Natural killer cell treated with Interleukin-12 subunit alpha and Interleukin-12 subunit beta and Interleukin-15 and Interleukin-18, amount 100 ng/mL, for 72 hours (primary cell): ENCODE measurements around the gene NUDCD2. TPM values are rescaled to one million over a fixed set of nuclear protein-coding genes. Genes with fewer than 3 reads are reported as not detected.
"Not testable (repeated sequence)": the region's sequence is repeated elsewhere in the genome, so short reads cannot be mapped to it uniquely, and the experiment has no call there.

Source experiments
- ATAC-seq, 2 donors: fragments of 150-1000 bp; cut with Tn5 transposase in 1 of 2; sonication (Bioruptor Pico), chemical (Tn5 transposase) in 1 of 2; 2 replicates each; pipeline ENCODE4 v1.10.0; 2021
- DNase-seq: peaks from one replicate; pipeline ENCODE4 v3.0.0; 2022; ENCODE audit warnings: low spot score
- H3K27ac Mint-ChIP-seq, 2 donors: 1 replicate in 1 of 2; 2 replicates in 1 of 2; pipeline ENCODE4 v1.8.0; 2022; ENCODE audit warnings: mixed read lengths in 2 of 2, mild to moderate bottlenecking in 1 of 2, moderate library complexity in 1 of 2
- H3K27me3 Mint-ChIP-seq, 2 donors: 1 replicate in 1 of 2; 2 replicates in 1 of 2; pipeline ENCODE4 v1.8.0; 2022; ENCODE audit warnings: mixed read lengths in 2 of 2
- H3K36me3 Mint-ChIP-seq: one replicate; pipeline ENCODE4 v1.8.0; 2022; ENCODE audit warnings: mixed read lengths
- H3K4me1 Mint-ChIP-seq, 2 donors: 1 replicate in 1 of 2; 2 replicates in 1 of 2; pipeline ENCODE4 v1.8.0; 2022; ENCODE audit warnings: low read depth in 2 of 2, mixed read lengths in 2 of 2, mild to moderate bottlenecking in 1 of 2
- H3K4me3 Mint-ChIP-seq: one replicate; pipeline ENCODE4 v1.8.0; 2022; ENCODE audit warnings: mixed read lengths
- H3K9me3 Mint-ChIP-seq: 2 replicates; pipeline ENCODE4 v1.8.0; 2022; ENCODE audit warnings: mixed read lengths
- total RNA-seq, 2 donors: library from RNA; stranded (reverse); gene quantifications; one replicate each; pipeline ENCODE4 v1.2.3, GENCODE V29; 2022

The NUDCD2 gene
- total RNA-seq, 2 donors from 2014 or later, result 25.4 to 43.3 TPM

DNA sequence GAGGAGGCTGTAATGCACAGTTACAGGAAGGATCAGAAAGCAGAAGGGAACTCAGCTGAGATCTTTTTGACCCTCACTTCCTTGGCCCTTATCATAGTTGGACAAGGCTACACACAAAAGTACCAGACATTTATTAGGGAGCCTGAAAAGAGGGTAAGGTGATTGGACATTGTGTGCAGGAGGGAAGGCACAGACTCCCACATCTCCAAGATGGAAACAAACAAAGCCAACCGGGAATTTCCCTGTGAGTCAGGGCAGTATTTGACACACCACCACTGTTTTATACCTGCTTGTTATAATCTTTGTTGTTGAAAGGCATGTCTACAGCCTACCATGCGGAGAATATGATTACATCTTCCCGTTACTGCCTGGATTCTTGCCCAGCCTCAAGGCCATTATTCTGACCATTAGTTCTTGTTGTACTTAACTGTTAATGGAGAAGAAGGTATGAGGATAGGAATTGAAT, 25.5 kb downstream of the NUDCD2 start:
- Mint-ChIP-seq H3K4me3 (no peak overlapping the region), H3K27ac (no peak overlapping the region), H3K9me3 (no peaks in the 10 kb centered on the region), H3K27me3 (peaks cover 6 to 14% of the 10 kb centered on the region in 2 donors), H3K36me3 (no peaks in the 10 kb centered on the region), H3K4me1 (peaks cover 10 to 19% of the 10 kb centered on the region in 2 donors)
- ATAC-seq (no peak), DNase-seq (no peak)

DNA sequence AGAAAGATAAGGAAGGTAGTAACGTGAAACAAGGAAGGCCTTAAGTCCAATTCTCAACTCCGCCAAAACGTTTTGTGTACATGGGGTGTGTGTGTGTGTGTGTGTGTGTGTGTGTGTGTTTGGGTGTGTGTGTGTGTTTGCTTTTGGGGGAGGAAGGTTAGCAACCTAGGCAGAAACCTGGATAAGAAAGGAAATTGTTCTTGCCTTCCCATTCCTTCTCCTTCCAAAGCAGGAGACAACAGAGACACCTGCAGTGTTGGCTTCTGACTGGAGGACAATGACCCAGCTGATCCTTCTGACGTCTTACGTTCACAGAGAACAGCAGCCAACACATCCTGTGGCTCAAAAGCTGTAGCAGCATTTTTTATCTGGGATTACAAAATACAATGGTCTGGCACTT, 26.6 kb downstream of the NUDCD2 start:
- Mint-ChIP-seq H3K27ac (no peak overlapping the region), H3K9me3 (no peaks in the 10 kb centered on the region), H3K4me3 (no peak overlapping the region), H3K27me3 (peaks cover 6 to 14% of the 10 kb centered on the region in 2 donors), H3K36me3 (no peaks in the 10 kb centered on the region), H3K4me1 (peaks cover 7 to 11% of the 10 kb centered on the region in 2 donors)
- DNase-seq, result no peak
- ATAC-seq, result no peak

DNA sequence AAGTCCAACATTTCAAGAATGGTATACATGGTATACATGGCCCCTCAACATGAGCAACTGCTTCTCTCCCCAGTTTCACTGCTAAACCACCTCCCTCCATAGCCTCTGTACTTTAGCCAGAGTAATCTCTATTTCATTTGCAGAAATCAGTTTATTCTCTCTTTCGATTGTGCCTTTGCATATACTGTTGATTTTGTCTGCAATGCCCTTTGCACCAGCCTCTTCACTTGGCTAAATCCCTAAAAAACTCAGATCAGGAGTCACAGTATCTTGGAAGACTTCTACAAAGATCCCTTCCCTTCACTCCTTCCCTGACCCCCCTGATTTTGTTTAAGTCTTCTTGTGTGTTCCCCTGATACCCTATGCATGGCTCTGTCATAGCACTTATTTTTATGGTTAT, 27.4 kb downstream of the NUDCD2 start:
- Mint-ChIP-seq H3K27ac (no peak overlapping the region), H3K27me3 (peaks cover 6 to 14% of the 10 kb centered on the region in 2 donors), H3K4me1 (peaks cover 5 to 9% of the 10 kb centered on the region in 2 donors), H3K4me3 (no peak overlapping the region), H3K36me3 (no peaks in the 10 kb centered on the region), H3K9me3 (no peaks in the 10 kb centered on the region)
- no peak for DNase-seq
- ATAC-seq, result no peak

DNA sequence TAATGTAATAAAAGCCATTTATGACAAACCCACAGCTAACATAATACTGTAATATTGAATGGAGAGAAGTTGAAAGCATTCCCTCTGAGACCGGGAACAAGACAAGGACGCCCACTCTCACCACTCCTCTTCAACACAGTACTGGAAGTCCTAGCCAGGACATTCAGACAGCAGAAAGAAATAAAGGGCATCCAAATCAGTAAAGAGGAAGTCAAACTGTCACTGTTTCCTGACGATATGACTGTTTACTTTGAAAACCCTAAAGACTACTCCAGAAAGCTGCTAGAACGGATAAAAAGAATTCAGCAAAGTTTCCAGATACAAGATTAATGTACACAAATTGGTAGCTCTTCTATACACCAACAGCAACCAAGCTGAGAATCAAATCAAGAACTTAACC, 33.8 kb downstream of the NUDCD2 start:
- H3K9me3 Mint-ChIP-seq, H3K36me3 Mint-ChIP-seq, H3K4me1 Mint-ChIP-seq, DNase-seq, ATAC-seq, H3K27ac Mint-ChIP-seq, H3K4me3 Mint-ChIP-seq: not testable (repeated sequence)
- peaks cover 11 to 19% of the 10 kb centered on the region in 2 donors for H3K27me3 Mint-ChIP-seq

DNA sequence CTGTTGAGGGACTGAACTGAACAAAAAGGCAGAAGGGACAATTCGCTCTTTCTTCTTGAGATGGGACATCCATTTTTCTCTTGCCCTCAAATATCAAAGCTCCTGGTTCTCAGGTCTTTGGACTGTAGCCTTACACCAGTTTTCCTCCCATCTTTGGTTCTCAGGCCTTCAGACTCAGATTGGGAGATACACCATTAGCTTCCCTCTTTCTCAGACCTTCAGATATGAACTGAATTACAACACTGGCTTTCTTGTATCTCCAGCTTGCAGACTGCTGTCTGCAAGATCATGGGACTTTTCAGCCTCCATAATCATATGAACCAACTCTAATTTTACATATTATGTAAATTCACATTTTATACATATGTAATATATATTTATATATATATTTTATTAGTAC, 35.1 kb downstream of the NUDCD2 start:
- H3K27ac Mint-ChIP-seq, result no peak overlapping the region
- ATAC-seq, result no peak
- no peaks in the 10 kb centered on the region for H3K36me3 Mint-ChIP-seq
- no peaks in the 10 kb centered on the region for H3K9me3 Mint-ChIP-seq
- no peak overlapping the region for H3K4me3 Mint-ChIP-seq
- DNase-seq, result no peak
- peaks cover 12 to 19% of the 10 kb centered on the region in 2 donors for H3K27me3 Mint-ChIP-seq
- H3K4me1 Mint-ChIP-seq, result peaks cover 0 to 5% of the 10 kb centered on the region in 2 donors

DNA sequence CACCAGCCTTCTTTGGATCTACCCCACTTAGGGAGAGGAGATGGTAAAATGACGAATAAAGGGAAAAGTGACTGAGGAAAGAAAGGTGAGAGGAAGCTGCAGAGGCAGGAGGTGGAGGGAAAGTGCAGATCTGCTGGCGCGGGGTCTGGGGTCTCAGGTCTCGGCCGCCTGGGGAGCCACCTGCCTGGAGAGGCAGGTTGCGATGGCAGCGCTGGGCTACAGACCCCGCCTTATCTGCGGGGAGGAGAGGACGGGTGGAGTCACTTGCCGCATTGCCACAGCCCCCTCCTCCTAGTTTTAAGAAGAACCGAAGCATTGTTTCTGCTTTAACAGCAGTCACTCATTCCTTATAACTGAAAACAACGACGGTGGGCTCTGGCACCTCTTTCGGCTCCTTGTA, 44.2 kb downstream of the NUDCD2 start:
- not testable (repeated sequence) for H3K4me1 Mint-ChIP-seq, H3K4me3 Mint-ChIP-seq, H3K27ac Mint-ChIP-seq, H3K9me3 Mint-ChIP-seq, H3K36me3 Mint-ChIP-seq, DNase-seq, ATAC-seq
- peaks cover 18 to 39% of the 10 kb centered on the region in 2 donors for H3K27me3 Mint-ChIP-seq

DNA sequence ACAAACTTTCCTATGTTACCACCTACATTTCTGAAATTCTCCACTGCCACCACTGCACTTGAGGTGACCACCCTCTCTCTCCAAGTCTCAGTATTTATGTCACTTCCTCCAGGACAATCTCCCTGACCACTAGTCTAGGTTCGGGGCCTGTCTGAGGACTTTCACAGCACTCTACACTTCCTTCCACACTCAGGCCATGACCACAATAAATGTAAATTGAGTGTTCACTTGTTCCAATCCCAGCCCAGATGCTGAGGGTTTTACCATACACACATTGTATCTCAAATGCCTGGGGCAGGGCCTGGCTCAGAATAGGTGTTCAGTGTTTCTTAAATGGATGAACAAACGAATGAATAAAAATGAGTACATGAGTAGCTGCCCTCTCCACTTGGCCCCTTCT, 49.4 kb downstream of the NUDCD2 start:
- ATAC-seq, result no peak
- no peak overlapping the region for H3K4me3 Mint-ChIP-seq
- H3K27ac Mint-ChIP-seq, result no peak overlapping the region
- H3K36me3 Mint-ChIP-seq, result no peaks in the 10 kb centered on the region
- DNase-seq, result no peak
- H3K9me3 Mint-ChIP-seq, result no peaks in the 10 kb centered on the region
- H3K27me3 Mint-ChIP-seq, result peaks cover 9 to 23% of the 10 kb centered on the region in 2 donors
- peaks cover 3 to 7% of the 10 kb centered on the region in 2 donors for H3K4me1 Mint-ChIP-seq

DNA sequence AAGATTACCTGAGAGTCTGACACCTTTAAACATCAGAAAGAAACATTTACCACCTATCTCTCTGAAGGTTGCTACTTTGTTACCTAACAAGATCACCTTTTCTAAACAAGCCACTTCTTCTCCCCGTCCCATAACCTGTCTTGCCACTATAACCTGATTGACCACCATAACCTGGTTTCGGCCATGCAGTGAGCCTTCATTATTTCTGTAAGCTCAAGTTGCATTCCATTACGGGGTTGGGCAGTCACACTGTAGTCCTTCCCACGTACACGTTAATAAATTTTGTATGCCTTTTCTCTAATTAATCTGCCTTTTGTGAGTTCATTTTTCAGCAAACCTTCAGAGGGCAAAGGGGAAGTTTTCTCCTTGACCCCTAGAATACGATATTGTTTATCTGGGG, 50.5 kb downstream of the NUDCD2 start:
- H3K36me3 Mint-ChIP-seq, result no peaks in the 10 kb centered on the region
- no peak overlapping the region for H3K27ac Mint-ChIP-seq
- H3K9me3 Mint-ChIP-seq, result no peaks in the 10 kb centered on the region
- ATAC-seq (no peak), DNase-seq (no peak)
- H3K4me3 Mint-ChIP-seq, result no peak overlapping the region
- H3K27me3 Mint-ChIP-seq, result peaks cover 7 to 12% of the 10 kb centered on the region in 2 donors
- peaks cover 0 to 7% of the 10 kb centered on the region in 2 donors for H3K4me1 Mint-ChIP-seq

DNA sequence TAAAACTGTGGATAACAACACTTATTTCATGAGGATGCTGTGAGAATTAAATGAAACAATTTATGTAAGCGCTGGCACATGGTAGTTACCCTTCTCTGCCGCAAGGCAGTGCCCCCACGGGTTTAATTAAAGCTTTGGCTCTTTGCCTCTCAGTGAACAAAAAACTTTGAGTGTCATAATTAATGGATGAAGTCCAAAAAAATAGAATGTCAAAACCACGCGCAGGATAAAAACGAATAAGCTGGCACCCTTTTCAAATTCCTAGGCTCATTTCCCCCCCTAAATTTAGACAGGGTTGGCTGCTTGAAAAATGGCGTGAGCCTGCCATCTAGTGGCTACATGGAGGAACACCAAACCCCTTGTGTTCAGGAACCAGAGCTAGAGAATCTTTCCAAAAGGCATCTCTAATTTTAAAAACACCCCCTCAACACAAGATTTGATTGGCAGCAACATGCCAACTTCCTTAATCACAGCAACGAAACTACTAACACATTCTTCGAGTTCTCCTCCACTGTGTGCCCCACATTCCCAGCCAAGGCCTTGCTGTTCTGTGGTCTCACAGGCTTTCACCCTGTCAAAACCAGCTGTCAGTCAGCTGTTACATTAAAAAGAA, 51.5 kb downstream of the NUDCD2 start:
- Mint-ChIP-seq H3K27ac (no peak overlapping the region), H3K27me3 (peaks cover 3 to 6% of the 10 kb centered on the region in 2 donors), H3K9me3 (no peaks in the 10 kb centered on the region), H3K4me1 (peaks cover 0 to 7% of the 10 kb centered on the region in 2 donors), H3K4me3 (no peak overlapping the region), H3K36me3 (no peaks in the 10 kb centered on the region)
- DNase-seq (no peak), ATAC-seq (peak; percentile 81 to 82)

DNA sequence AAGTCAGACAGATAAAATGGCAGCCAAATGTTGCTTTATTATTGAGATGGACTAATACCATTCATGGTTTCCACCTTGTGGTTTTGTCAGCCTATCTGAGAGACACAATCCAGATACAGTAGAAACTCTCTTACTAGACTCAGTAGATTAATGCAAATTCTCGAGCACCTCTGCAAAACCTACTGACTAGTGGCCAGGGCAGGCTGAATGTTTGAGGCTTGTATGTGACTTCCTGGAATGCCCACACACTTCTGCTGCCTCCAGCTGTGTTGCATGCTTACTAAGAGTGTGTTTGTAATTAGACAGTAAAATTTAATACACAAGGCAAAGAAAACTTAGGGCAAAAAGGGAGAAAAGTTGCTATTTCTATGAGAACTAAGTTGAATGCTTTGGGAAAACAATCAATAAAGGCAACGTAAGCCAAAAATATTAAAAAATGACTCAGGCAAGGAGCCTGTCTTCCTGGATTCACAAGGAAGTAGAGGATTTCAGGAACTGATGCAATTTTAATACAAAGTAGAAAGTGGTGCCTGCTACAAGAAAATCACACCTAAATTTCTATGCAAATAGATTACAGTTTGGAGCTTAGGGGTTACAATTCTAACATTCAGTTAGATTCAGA, 52.8 kb downstream of the NUDCD2 start:
- Mint-ChIP-seq H3K27ac (no peak overlapping the region), H3K4me3 (no peak overlapping the region), H3K9me3 (no peaks in the 10 kb centered on the region), H3K27me3 (peaks cover 0 to 5% of the 10 kb centered on the region in 2 donors), H3K4me1 (peaks cover 0 to 7% of the 10 kb centered on the region in 2 donors), H3K36me3 (no peaks in the 10 kb centered on the region)
- DNase-seq, result no peak
- ATAC-seq, result peak; percentile 36 to 66

DNA sequence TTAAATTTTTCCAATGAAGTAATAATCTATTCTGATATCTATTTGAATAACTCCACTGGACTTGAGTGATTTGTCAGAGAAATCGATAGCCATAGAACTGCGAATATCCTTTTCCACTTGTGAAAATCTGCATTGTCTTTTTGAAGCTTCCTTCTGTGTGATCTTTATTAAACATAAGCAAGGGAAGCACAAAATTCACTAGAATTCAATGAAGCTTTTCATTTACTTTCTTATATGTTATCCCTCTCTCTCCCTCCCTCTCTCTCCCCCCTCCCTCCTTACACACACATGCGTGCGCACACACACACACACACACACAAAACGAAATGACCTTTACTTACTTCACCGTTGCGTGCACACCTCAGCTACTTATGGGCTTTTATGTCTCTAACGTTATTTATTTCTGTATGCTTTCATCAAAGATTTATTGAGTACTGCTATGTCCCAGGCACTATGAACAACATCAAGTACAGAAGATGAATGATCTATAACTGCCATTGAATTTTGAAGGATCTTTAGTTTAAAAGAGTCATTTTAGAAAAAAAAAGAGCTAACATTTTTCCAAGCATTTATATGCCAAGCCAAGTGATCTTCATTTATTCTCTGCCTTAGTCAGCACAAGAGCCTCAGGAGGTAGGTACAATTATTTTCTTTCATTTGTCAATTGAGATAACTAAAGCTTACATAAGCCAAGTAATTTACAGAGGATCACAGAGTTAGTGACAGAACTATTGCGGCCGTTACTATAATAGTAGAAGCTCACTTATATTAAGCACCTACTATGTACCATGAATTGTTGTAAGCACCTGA, 55.3 kb downstream of the NUDCD2 start:
- Mint-ChIP-seq H3K4me3 (no peak overlapping the region), H3K9me3 (no peaks in the 10 kb centered on the region), H3K36me3 (no peaks in the 10 kb centered on the region), H3K4me1 (peaks cover 0 to 10% of the 10 kb centered on the region in 2 donors), H3K27me3 (peaks cover 8 to 10% of the 10 kb centered on the region in 2 donors), H3K27ac (no peak overlapping the region)
- ATAC-seq, result no peak
- DNase-seq, result no peak

DNA sequence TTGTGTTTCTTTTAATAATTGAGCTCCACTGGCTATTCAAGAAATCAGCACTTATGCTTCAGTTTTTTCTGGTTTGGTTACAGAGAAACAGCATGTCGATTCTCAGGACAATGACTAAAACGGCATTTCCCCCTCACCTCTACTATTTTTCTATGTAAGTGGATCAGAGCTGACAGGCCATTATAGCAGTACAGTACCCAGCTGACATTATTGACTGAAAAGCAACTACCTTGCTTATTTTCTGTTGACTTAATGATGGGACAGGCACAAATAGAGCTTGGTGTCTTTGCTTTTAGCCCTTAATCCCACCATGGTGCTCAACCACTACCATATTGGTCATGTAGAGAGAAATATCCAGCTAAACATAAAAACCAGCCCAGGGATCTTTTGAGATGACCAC, 57.9 kb downstream of the NUDCD2 start:
- Mint-ChIP-seq H3K27me3 (peaks cover 14 to 24% of the 10 kb centered on the region in 2 donors), H3K27ac (no peak overlapping the region), H3K4me1 (peaks cover 0 to 5% of the 10 kb centered on the region in 2 donors), H3K9me3 (no peaks in the 10 kb centered on the region), H3K36me3 (no peaks in the 10 kb centered on the region), H3K4me3 (no peak overlapping the region)
- DNase-seq, result no peak
- ATAC-seq, result no peak

DNA sequence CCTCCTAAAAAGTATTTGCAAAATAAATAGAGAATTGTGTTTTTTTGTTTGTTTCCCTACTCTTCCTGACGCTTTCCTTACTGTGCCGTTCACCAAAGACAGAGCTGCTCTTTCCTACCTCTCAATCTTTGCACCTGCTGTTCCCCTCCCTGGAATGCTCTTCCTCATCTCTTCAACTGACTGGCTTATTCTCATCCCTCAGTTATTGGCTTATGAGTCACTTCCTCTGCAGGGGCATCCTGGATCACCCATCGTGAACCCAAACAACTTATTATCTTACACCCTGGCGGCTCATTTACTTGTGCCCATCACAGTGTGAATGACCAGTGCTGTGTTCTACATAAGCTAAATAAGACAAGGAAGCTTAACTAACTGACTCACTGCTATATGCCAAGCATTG, 58.6 kb downstream of the NUDCD2 start:
- Mint-ChIP-seq H3K27me3 (peaks cover 14 to 24% of the 10 kb centered on the region in 2 donors), H3K9me3 (no peaks in the 10 kb centered on the region), H3K27ac (no peak overlapping the region), H3K4me3 (no peak overlapping the region), H3K4me1 (peaks cover 0 to 3% of the 10 kb centered on the region in 2 donors), H3K36me3 (no peaks in the 10 kb centered on the region)
- ATAC-seq, result no peak
- DNase-seq, result no peak

DNA sequence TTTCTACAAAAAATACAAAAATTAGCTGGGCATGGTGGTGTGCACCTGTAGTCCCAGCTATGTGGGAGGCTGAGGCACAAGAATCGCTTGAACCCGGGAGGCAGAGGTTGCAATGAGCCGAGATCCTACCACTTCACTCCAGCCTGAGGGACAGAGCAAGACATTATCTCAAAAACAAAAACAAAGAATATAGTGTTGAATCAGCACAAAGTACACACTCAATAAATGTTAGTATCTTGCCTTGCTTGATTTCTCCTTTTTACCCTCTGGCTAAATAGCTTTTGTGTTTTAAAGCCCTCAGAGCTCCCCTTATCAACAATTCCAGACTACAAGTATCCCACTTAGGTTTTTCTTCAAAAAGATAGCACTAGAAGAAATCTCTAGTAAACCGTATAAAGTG, 60.0 kb downstream of the NUDCD2 start:
- H3K9me3 Mint-ChIP-seq, result no peaks in the 10 kb centered on the region
- no peak overlapping the region for H3K27ac Mint-ChIP-seq
- H3K4me1 Mint-ChIP-seq, result peaks cover 0 to 3% of the 10 kb centered on the region in 2 donors
- H3K27me3 Mint-ChIP-seq, result peaks cover 16 to 24% of the 10 kb centered on the region in 2 donors
- ATAC-seq (no peak), DNase-seq (no peak)
- H3K36me3 Mint-ChIP-seq, result no peaks in the 10 kb centered on the region
- H3K4me3 Mint-ChIP-seq, result no peak overlapping the region
